Thymus (tissue), 11 donors: ENCODE results near the gene SEH1L. TPM values are rescaled to one million over a fixed set of nuclear protein-coding genes. Genes with fewer than 3 reads are reported as not detected.
"Not testable (repeated sequence)": the region's sequence is repeated elsewhere in the genome, so short reads cannot be mapped to it uniquely, and the experiment has no call there.

Experiments used
- DNase-seq, 9 donors: peaks; one replicate each; pipeline ENCODE4 v3.0.0-alpha.2; 2013; ENCODE audit warnings: low spot score in 9 of 9, low read depth in 6 of 9, missing footprints in 1 of 9
- H3K27ac ChIP-seq, 2 donors: one replicate each; pipeline ENCODE4 v1.5.1; 2013; ENCODE audit warnings: control low read depth in 1 of 2, low read depth in 1 of 2, low read length in 1 of 2, mild to moderate bottlenecking in 1 of 2, moderate library complexity in 1 of 2
- H3K27me3 ChIP-seq, 2 donors: one replicate each; pipeline ENCODE4 v1.5.1; 2013; ENCODE audit warnings: low read length in 1 of 2; ENCODE audit not compliant: control insufficient read depth in 2 of 2, insufficient read depth in 1 of 2
- H3K36me3 ChIP-seq, 2 donors: one replicate each; pipeline ENCODE4 v1.5.1; 2013; ENCODE audit warnings: low read length in 1 of 2, mild to moderate bottlenecking in 1 of 2, moderate library complexity in 1 of 2; ENCODE audit not compliant: control insufficient read depth in 2 of 2, insufficient read depth in 2 of 2
- H3K4me1 ChIP-seq, 2 donors: one replicate each; pipeline ENCODE4 v1.5.1; 2013; ENCODE audit warnings: low read length in 2 of 2; ENCODE audit not compliant: control insufficient read depth in 2 of 2, insufficient read depth in 2 of 2
- H3K4me3 ChIP-seq, 2 donors: one replicate each; pipeline ENCODE4 v1.5.1; 2013; ENCODE audit warnings: low read length in 2 of 2, control low read depth in 1 of 2, mild to moderate bottlenecking in 1 of 2
- H3K9me3 ChIP-seq, 2 donors: one replicate each; pipeline ENCODE4 v1.5.1; 2013; ENCODE audit warnings: low read length in 1 of 2, mild to moderate bottlenecking in 1 of 2; ENCODE audit not compliant: control insufficient read depth in 2 of 2, insufficient read depth in 1 of 2
- WGBS: extraction: QIAGEN DNeasy Blood & Tissue Kit; methylation state at CpG from one replicate; pipeline ENCODE4 v1.1.7; 2013; 5-methylcytosine and 5-hydroxymethylcytosine counted together
- polyA plus RNA-seq: library from polyadenylated mRNA; stranded (reverse); fragments of 200-250 nt; gene quantifications from one replicate; pipeline ENCODE4 v1.2.3, GENCODE V29; 2013
- total RNA-seq: library from RNA; stranded (reverse); fragments of 120-200 nt; gene quantifications from one replicate; pipeline ENCODE4 v1.2.4, GENCODE V29; 2013
- donor health status: healthy.

SEH1L gene
- total and polyA plus RNA-seq, 2 donors, result 30.5 to 34.6 TPM

GRCh38 chr18:12976305-12976704, 28.5 kb downstream of the SEH1L start:
- H3K4me1 ChIP-seq, result no peaks in the 10 kb centered on the region
- DNase-seq, result no peak
- H3K36me3 ChIP-seq, result peaks cover 53 to 58% of the 10 kb centered on the region in 2 donors
- no peak overlapping the region for H3K27ac ChIP-seq
- H3K4me3 ChIP-seq, result no peak overlapping the region
- no peaks in the 10 kb centered on the region for H3K27me3 ChIP-seq
- WGBS, result 94% methylated on average over 12 of the region's 12 CpGs
- no peaks in the 10 kb centered on the region for H3K9me3 ChIP-seq

- 96% methylated on average over 29 of the region's 34 CpGs for WGBS
- peaks cover 33 to 42% of the 10 kb centered on the region in 2 donors for H3K36me3 ChIP-seq
Observed at GRCh38 chr18:12980065-12980464, 32.3 kb downstream of the SEH1L start.

GRCh38 chr18:12989397-12990122, 41.7 kb downstream of the SEH1L start:
- no peak overlapping the region for H3K4me3 ChIP-seq
- 98% methylated on average over 8 of the region's 8 CpGs for WGBS

More at GRCh38 chr18:12980065-12980464, 32.3 kb downstream of the SEH1L start:
- H3K27ac ChIP-seq, H3K4me1 ChIP-seq, H3K9me3 ChIP-seq, H3K27me3 ChIP-seq, H3K4me3 ChIP-seq, DNase-seq: not testable (repeated sequence)

GRCh38 chr18:12990123-12990475, 42.3 kb downstream of the SEH1L start:
- H3K27me3 ChIP-seq, result no peaks in the 10 kb centered on the region
- H3K27ac ChIP-seq, result peak overlapping the region in 1 of 2 donors; percentile 76
- WGBS, result 55% methylated on average over 2 of the region's 2 CpGs
- H3K4me1 ChIP-seq, result peaks cover 16 to 18% of the 10 kb centered on the region in 2 donors
- peak overlapping the region in 1 of 2 donors; percentile 86 for H3K4me3 ChIP-seq
- peaks cover 0 to 2% of the 10 kb centered on the region in 2 donors for H3K36me3 ChIP-seq
- DNase-seq, result peak in 2 of 9 donors; percentile 4 to 9
- no peaks in the 10 kb centered on the region for H3K9me3 ChIP-seq

More at GRCh38 chr18:12989397-12990122, 41.7 kb downstream of the SEH1L start:
- DNase-seq, result no peak
- Histone ChIP-seq H3K9me3 (no peaks in the 10 kb centered on the region), H3K4me1 (peaks cover 16 to 18% of the 10 kb centered on the region in 2 donors), H3K27me3 (no peaks in the 10 kb centered on the region), H3K36me3 (peaks cover 0 to 3% of the 10 kb centered on the region in 2 donors), H3K27ac (no peak overlapping the region)

GRCh38 chr18:12990641-12990966, 42.8 kb downstream of the SEH1L start:
- no peak for DNase-seq
- H3K4me3 ChIP-seq, result peak overlapping the region; percentile 65 to 86
- H3K4me1 ChIP-seq, result peaks cover 16 to 18% of the 10 kb centered on the region in 2 donors
- no peaks in the 10 kb centered on the region for H3K9me3 ChIP-seq
- peak overlapping the region; percentile 76 to 81 for H3K27ac ChIP-seq
- no peaks in the 10 kb centered on the region for H3K36me3 ChIP-seq
- WGBS, result 5% methylated on average over 11 of the region's 11 CpGs
- no peaks in the 10 kb centered on the region for H3K27me3 ChIP-seq

GRCh38 chr18:12990967-12991820, 43.4 kb downstream of the SEH1L start, which contains the start of gene CEP192:
Gene CEP192, plus strand, starts transcription at chr18:12991362. Its CDS starts 8,063 bp downstream, at chr18:12999425.
- Histone ChIP-seq H3K27ac (peak within 1 kb of the TSS; percentile 76 to 81), H3K27me3 (no peaks in the 10 kb centered on the region), H3K36me3 (peaks cover 0 to 2% of the 10 kb centered on the region in 2 donors), H3K4me1 (peaks cover 16 to 18% of the 10 kb centered on the region in 2 donors), H3K4me3 (peak within 1 kb of the TSS; percentile 65 to 86), H3K9me3 (no peaks in the 10 kb centered on the region)
- DNase-seq, result peak; percentile 94 to 99 (median 97)
- under 1% methylated on average over 73 of the region's 73 CpGs for WGBS

- H3K4me1 ChIP-seq, result peaks cover 16 to 18% of the 10 kb centered on the region in 2 donors
- WGBS, result under 1% methylated on average over 7 of the region's 7 CpGs
- peaks cover 3 to 4% of the 10 kb centered on the region in 2 donors for H3K36me3 ChIP-seq
- peak overlapping the region; percentile 65 to 86 for H3K4me3 ChIP-seq
- DNase-seq, result peak in 2 of 9 donors; percentile 4 to 13
- H3K27me3 ChIP-seq, result no peaks in the 10 kb centered on the region
- H3K9me3 ChIP-seq, result no peaks in the 10 kb centered on the region
- H3K27ac ChIP-seq, result peak overlapping the region in 1 of 2 donors; percentile 66
Observed at GRCh38 chr18:12991821-12992179, 44.0 kb downstream of the SEH1L start.

- Histone ChIP-seq H3K4me3 (no peak overlapping the region), H3K27me3 (no peaks in the 10 kb centered on the region), H3K9me3 (no peaks in the 10 kb centered on the region), H3K36me3 (peaks cover 4% of the 10 kb centered on the region in 2 donors), H3K4me1 (peaks cover 16 to 18% of the 10 kb centered on the region in 2 donors), H3K27ac (no peak overlapping the region)
- WGBS, result 97% methylated on average over 2 of the region's 2 CpGs
- DNase-seq, result no peak
Observed at GRCh38 chr18:12993439-12993838, 45.6 kb downstream of the SEH1L start.

GRCh38 chr18:12995424-12995823, 47.6 kb downstream of the SEH1L start:
- H3K9me3 ChIP-seq, result no peaks in the 10 kb centered on the region
- H3K27ac ChIP-seq, result no peak overlapping the region
- no peak overlapping the region for H3K4me3 ChIP-seq
- WGBS, result 98% methylated on average over 2 of the region's 2 CpGs
- no peak for DNase-seq
- H3K27me3 ChIP-seq, result no peaks in the 10 kb centered on the region
- peaks cover 10 to 13% of the 10 kb centered on the region in 2 donors for H3K4me1 ChIP-seq
- peaks cover 9 to 11% of the 10 kb centered on the region in 2 donors for H3K36me3 ChIP-seq
